H1 (cell line): ENCODE results near the gene APP. TPM values are rescaled to one million over a fixed set of nuclear protein-coding genes. Genes with fewer than 3 reads are reported as not detected.

Experiments
- CTCF ChIA-PET: fragments of 300-600 bp; sonication (Branson Sonifier 250); formaldehyde crosslinking; loops from one replicate; lab custom pipeline; 2021; ENCODE audit not compliant: partially characterized antibody; lab: Charles Lee
- POLR2A ChIA-PET: fragments of 300-600 bp; sonication (Branson Sonifier 250); formaldehyde crosslinking; loops from one replicate; lab custom pipeline; 2021; ENCODE audit warnings: inconsistent platforms; ENCODE audit not compliant: partially characterized antibody; lab: Charles Lee
- DNase-seq, 2 experiments: peaks; one replicate each; pipeline versions ENCODE4 v3.0.0 to v3.0.0-alpha.2; 2010 to 2022; ENCODE audit warnings: low spot score in 2 of 2, low read depth in 1 of 2, mixed read lengths in 1 of 2
- FAIRE-seq: peaks from 2 replicates; lab custom pipeline; 2011; peaks lifted over from hg19 to GRCh38; lab: Jason Lieb, UNC
- H2AFZ ChIP-seq: 2 replicates; pipeline ENCODE4 v1.8.1; 2012; ENCODE audit warnings: low read length, inconsistent platforms
- H2AK5ac ChIP-seq: 2 replicates; pipeline ENCODE4 v1.6.1; 2013; ENCODE audit warnings: low read depth, low read length
- H2BK120ac ChIP-seq: replicated peaks from 2 replicates; pipeline ENCODE3; 2013; ENCODE audit warnings: low read depth, low read length, inconsistent platforms
- H2BK12ac ChIP-seq: 2 replicates; pipeline ENCODE4 v1.6.1; 2013; ENCODE audit warnings: low read depth, low read length
- H2BK15ac ChIP-seq: 2 replicates; pipeline ENCODE4 v1.6.1; 2013; ENCODE audit warnings: low read length
- H2BK20ac ChIP-seq: 2 replicates; pipeline ENCODE4 v1.6.1; 2013; ENCODE audit warnings: low read length
- H2BK5ac ChIP-seq: 2 replicates; pipeline ENCODE4 v1.6.1; 2013; ENCODE audit warnings: low read depth, low read length
- H3K14ac ChIP-seq: 2 replicates; pipeline ENCODE4 v1.6.1; 2013; ENCODE audit warnings: inconsistent platforms; ENCODE audit not compliant: insufficient read length
- H3K18ac ChIP-seq: 2 replicates; pipeline ENCODE4 v1.6.1; 2013; ENCODE audit warnings: low read length; ENCODE audit errors: extremely low read depth
- H3K23ac ChIP-seq: 2 replicates; pipeline ENCODE4 v1.6.1; 2013; ENCODE audit warnings: inconsistent platforms; ENCODE audit not compliant: insufficient read length
- H3K23me2 ChIP-seq: 2 replicates; pipeline ENCODE4 v1.6.1; 2013; ENCODE audit warnings: low read depth, low read length
- H3K27ac ChIP-seq: 2 replicates; pipeline ENCODE4 v1.6.1; 2011; ENCODE audit warnings: low read depth, low read length, inconsistent platforms
- H3K27me3 ChIP-seq, 4 experiments: replicated peaks in 1 of 4; 1 replicate in 1 of 4; 2 replicates in 3 of 4; pipeline versions ENCODE4 v1.6.1 to v1.8.1; 2011 to 2013; ENCODE audit warnings: low read length in 3 of 4, mild to moderate bottlenecking in 3 of 4, inconsistent platforms in 2 of 4, mixed read lengths in 2 of 4, moderate library complexity in 1 of 4; ENCODE audit not compliant: control insufficient read depth in 3 of 4, insufficient read depth in 3 of 4; ENCODE audit errors: extremely low read depth in 1 of 4
- H3K36me3 ChIP-seq, 4 experiments: 2 replicates each; pipeline versions ENCODE4 v1.6.1 to v1.8.1; 2011 to 2013; ENCODE audit warnings: mild to moderate bottlenecking in 4 of 4, low read length in 3 of 4, moderate library complexity in 2 of 4, control low read depth in 1 of 4, inconsistent platforms in 1 of 4; ENCODE audit not compliant: insufficient read depth in 4 of 4, control insufficient read depth in 2 of 4
- H3K4ac ChIP-seq: replicated peaks from 2 replicates; pipeline ENCODE3; 2013; ENCODE audit warnings: low read length, low read depth, mixed read lengths, inconsistent platforms; ENCODE audit not compliant: insufficient read length
- H3K4me1 ChIP-seq, 4 experiments: replicated peaks in 1 of 4; 1 replicate in 1 of 4; 2 replicates in 3 of 4; pipeline versions ENCODE4 v1.6.1 to v1.8.1; 2011 to 2013; ENCODE audit warnings: low read length in 3 of 4, inconsistent platforms in 2 of 4, mixed read lengths in 1 of 4; ENCODE audit not compliant: insufficient read depth in 4 of 4, control insufficient read depth in 3 of 4
- H3K4me2 ChIP-seq, 2 experiments: 2 replicates each; pipeline versions ENCODE4 v1.6.1 to v1.8.1; 2011 to 2013; ENCODE audit warnings: low read depth in 2 of 2, low read length in 2 of 2, control low read depth in 1 of 2, inconsistent platforms in 1 of 2, mild to moderate bottlenecking in 1 of 2; ENCODE audit not compliant: insufficient read depth in 1 of 2
- H3K4me3 ChIP-seq, 4 experiments: fragments of 200-600, 300-600 bp in 1 of 4; sonication (generic), shearing (Covaris generic), sonication (Bioruptor Twin) in 1 of 4; 2 replicates each; pipeline versions ENCODE4 v1.5.1 to v1.8.1; 2011 to 2016; ENCODE audit warnings: low read length in 4 of 4, low read depth in 3 of 4, control low read depth in 2 of 4, inconsistent platforms in 2 of 4, mild to moderate bottlenecking in 2 of 4, mixed read lengths in 1 of 4, moderate library complexity in 1 of 4; ENCODE audit not compliant: insufficient read depth in 2 of 4; ENCODE audit errors: extremely low read depth in 1 of 4
- H3K56ac ChIP-seq: replicated peaks from 2 replicates; pipeline ENCODE3; 2013; ENCODE audit warnings: low read depth, mild to moderate bottlenecking, mixed read lengths, low read length, inconsistent platforms; ENCODE audit not compliant: insufficient read length
- H3K79me1 ChIP-seq: 2 replicates; pipeline ENCODE4 v1.6.1; 2013; ENCODE audit warnings: low read depth, low read length, control low read depth
- H3K79me2 ChIP-seq, 2 experiments: 2 replicates each; pipeline versions ENCODE4 v1.6.1 to v1.8.1; 2012 to 2013; ENCODE audit warnings: low read length in 2 of 2, mild to moderate bottlenecking in 2 of 2, inconsistent platforms in 1 of 2; ENCODE audit not compliant: insufficient read depth in 2 of 2, control insufficient read depth in 1 of 2
- H3K9ac ChIP-seq, 4 experiments: replicated peaks in 1 of 4; 1 replicate in 1 of 4; 2 replicates in 3 of 4; pipeline versions ENCODE4 v1.6.1 to v1.8.1; 2011 to 2013; ENCODE audit warnings: low read depth in 3 of 4, low read length in 3 of 4, control low read depth in 2 of 4, mild to moderate bottlenecking in 2 of 4, moderate library complexity in 2 of 4, inconsistent platforms in 1 of 4; ENCODE audit errors: extremely low read depth in 1 of 4
- H3K9me3 ChIP-seq, 2 experiments: 2 replicates each; pipeline versions ENCODE4 v1.6.1 to v1.8.1; 2012 to 2013; ENCODE audit warnings: mild to moderate bottlenecking in 2 of 2, moderate library complexity in 2 of 2, control low read depth in 1 of 2, inconsistent platforms in 1 of 2, low read depth in 1 of 2, low read length in 1 of 2, mixed read lengths in 1 of 2; ENCODE audit not compliant: insufficient read depth in 2 of 2
- H4K20me1 ChIP-seq, 2 experiments: replicated peaks in 1 of 2; 2 replicates each; pipeline versions ENCODE3 to v1.8.1; 2011 to 2013; ENCODE audit warnings: inconsistent platforms in 2 of 2, low read length in 2 of 2, mild to moderate bottlenecking in 1 of 2; ENCODE audit not compliant: insufficient read depth in 2 of 2, control insufficient read depth in 1 of 2
- H4K5ac ChIP-seq: 2 replicates; pipeline ENCODE4 v1.6.1; 2013; ENCODE audit warnings: low read length, low read depth, mixed read lengths, inconsistent platforms; ENCODE audit not compliant: insufficient read length
- H4K8ac ChIP-seq: 2 replicates; pipeline ENCODE4 v1.8.0; 2013; ENCODE audit warnings: mild to moderate bottlenecking, moderate library complexity, low read length, inconsistent platforms; ENCODE audit not compliant: insufficient read depth; ENCODE audit errors: extremely low read depth
- H4K91ac ChIP-seq: replicated peaks from 2 replicates; pipeline ENCODE3; 2013; ENCODE audit warnings: low read length, mixed read lengths, inconsistent platforms; ENCODE audit not compliant: insufficient read length
- CREB1 ChIP-seq: IDR thresholded peaks from 2 replicates; pipeline ENCODE4 v1.6.1; 2012; ENCODE audit warnings: inconsistent platforms
- EP300 ChIP-seq, 2 experiments: IDR thresholded peaks; 1 replicate in 1 of 2; 2 replicates in 1 of 2; pipeline ENCODE4 v1.6.1; 2011 to 2012; ENCODE audit warnings: low read depth in 2 of 2, low read length in 2 of 2, mild to moderate bottlenecking in 2 of 2, borderline replicate concordance in 1 of 2, inconsistent platforms in 1 of 2, moderate library complexity in 1 of 2
- JUND ChIP-seq: IDR thresholded peaks from 2 replicates; pipeline ENCODE4 v1.6.1; 2011; ENCODE audit warnings: mild to moderate bottlenecking, improper control_type of control experiment, low read length
- NRF1 ChIP-seq: IDR thresholded peaks from 2 replicates; pipeline ENCODE4 v1.6.1; 2011; ENCODE audit warnings: mild to moderate bottlenecking, low read depth, low read length, improper control_type of control experiment
- TAF1 ChIP-seq: IDR thresholded peaks from 2 replicates; pipeline ENCODE4 v1.6.1; 2011; ENCODE audit warnings: mild to moderate bottlenecking, low read depth, low read length
- WGBS, 2 experiments: shearing (Covaris generic) in 1 of 2; methylation state at CpG; one replicate each; pipeline versions ENCODE4 v1.1.6 to v1.1.7; 2013 to 2015; ENCODE audit warnings: low lambda C conversion rate in 2 of 2, mixed read lengths in 2 of 2, inconsistent platforms in 1 of 2, low coverage in 1 of 2, missing lambda C conversion rate in 1 of 2; ENCODE audit not compliant: insufficient replicate concordance in 2 of 2, insufficient coverage in 1 of 2, insufficient read length in 1 of 2; ENCODE audit errors: extremely low coverage in 1 of 2, missing lambda C conversion rate in 1 of 2; 5-methylcytosine and 5-hydroxymethylcytosine counted together
- polyA plus RNA-seq, 7 experiments: library from polyadenylated mRNA; depleted of rRNA in 3 of 7; stranded (reverse) in 5 of 7; unstranded in 2 of 7; fragments of >200 nt in 5 of 7; fragments of 200-250 nt in 2 of 7; gene quantifications; 1 replicate in 5 of 7; 2 replicates in 1 of 7; 4 replicates in 1 of 7; pipeline versions ENCODE4 v1.2.1 to v1.2.3, GENCODE V29; 2011 to 2013; ENCODE audit warnings: missing spikeins in 2 of 7, mixed read lengths in 2 of 7
- total RNA-seq: library from RNA; stranded (reverse); fragmentation: NEBNext Ultra II Directional; extraction: Animal tissue kit (Norgen Biotek cat#: 25700); gene quantifications from 2 replicates; pipeline ENCODE4 v1.2.1, GENCODE V29; 2021

The APP gene
- total and polyA plus RNA-seq, 2 of the 8 experiments (the other 6 are each of a cell fraction or from before 2014, with no cell fraction given), result 375 to 551 TPM

- CTCF ChIA-PET, result interaction anchor here (0.6 kb wide), 1 partner anchor 42 kb away, joined by 3 read pairs; no protein-coding TSS in a partner anchor
- no peak overlapping the region for H2BK20ac ChIP-seq
- FAIRE-seq, result no peak
Observed at GRCh38 chr21:25925936-25926335, 244.6 kb downstream of the APP start.

More at GRCh38 chr21:25925936-25926335, 244.6 kb downstream of the APP start:
- Histone ChIP-seq H2AK5ac (no peak overlapping the region), H3K14ac (no peak overlapping the region), H3K9me3 (no peaks in the 10 kb centered on the region), H4K91ac (no peak overlapping the region), H3K4me3 (no peak overlapping the region), H3K27me3 (no peaks in the 10 kb centered on the region), H2BK5ac (no peak overlapping the region), H3K4me1 (no peaks in the 10 kb centered on the region), H3K18ac (no peak overlapping the region), H3K79me2 (peaks cover 0 to 18% of the 10 kb centered on the region in 2 experiments; a peak in 3 of 4 replicates), H3K56ac (no peak overlapping the region), H3K23ac (no peak overlapping the region), H4K5ac (no peak overlapping the region), H4K8ac (no peak overlapping the region), H2BK120ac (no peak overlapping the region), H3K23me2 (no peaks in the 10 kb centered on the region), H3K4ac (no peak overlapping the region), H2BK12ac (no peak overlapping the region), H3K36me3 (peaks cover 0 to 13% (median 0%) of the 10 kb centered on the region in 4 experiments; a peak in 2 of 8 replicates), H2AFZ (no peak overlapping the region), H3K79me1 (peaks cover 2% of the 10 kb centered on the region; the same call in 1 of the 2 replicates), H2BK15ac (no peak overlapping the region)
- POLR2A ChIA-PET, result no interaction called here
- no peak for DNase-seq
- 92% methylated on average over 2 of the region's 2 CpGs; no CpG with 5 or more reads in 1 of the 2 experiments for WGBS, 2 experiments
- TF ChIP-seq JUND, result no peak
- no peak for TF ChIP-seq TAF1
- no peak for TF ChIP-seq NRF1
- no peak for TF ChIP-seq EP300 (IDR thresholded peaks at IDR 0.05; ENCODE audit: borderline replicate concordance in 1 of 2, low read depth in 2 of 2, low read length in 2 of 2)
- TF ChIP-seq CREB1, result no peak
- TF ChIP-seq, all 59 proteins: peak for 0
- no peak overlapping the region for H3K9ac ChIP-seq
- no peak overlapping the region for H3K4me2 ChIP-seq
- H4K20me1 ChIP-seq, result no peaks in the 10 kb centered on the region
- H3K27ac ChIP-seq, result no peak overlapping the region
